Stimulated activated CD4-positive, alpha-beta T cell treated with anti-CD3 and anti-CD28 coated beads, Interleukin-4, amount 100 ng/mL, for 1 hour (primary cell): ENCODE measurements around the gene ATP6V1A.

ENCODE experiments used
- DNase-seq: peaks from one replicate; pipeline ENCODE4 v3.0.0-alpha.2; 2020

ATP6V1A gene

GRCh38 chr3:113746548-113747282 is at the start of gene ATP6V1A:
ATP6V1A (plus strand) TSS chr3:113747035; CDS start chr3:113778754, 31,719 bp downstream.
- DNase-seq: peak; percentile 76

- DNase-seq: no peak
These were observed 49.2 kb upstream of the ATP6V1A start for GRCh38 chr3:113697500-113698090.

DNA sequence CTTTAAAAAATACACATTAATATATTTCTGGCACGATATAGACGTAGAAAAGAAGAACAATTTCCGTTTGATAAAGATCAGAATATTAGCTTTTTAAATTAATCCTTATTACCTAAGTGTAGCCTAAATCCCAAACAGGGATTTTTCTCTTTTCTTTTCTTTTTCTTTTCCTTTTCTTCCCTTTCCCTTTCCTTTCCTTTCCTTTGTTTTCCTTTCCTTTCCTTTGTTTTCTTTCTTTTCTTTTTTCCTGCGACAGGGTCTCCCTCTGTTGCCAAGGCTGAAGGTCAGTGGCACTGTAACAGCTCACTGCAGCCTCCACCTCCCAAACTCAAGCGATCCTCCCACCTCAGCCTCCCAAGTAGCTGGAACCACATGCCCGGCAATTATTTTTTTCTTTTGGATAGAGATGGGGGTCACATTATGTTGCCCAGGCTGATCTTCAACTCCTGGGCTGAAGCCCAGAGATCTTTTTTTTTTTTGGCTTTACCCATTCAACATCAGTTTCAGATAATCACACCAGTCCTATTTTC is 48.6 kb upstream of the ATP6V1A start:
- no peak for DNase-seq

DNA sequence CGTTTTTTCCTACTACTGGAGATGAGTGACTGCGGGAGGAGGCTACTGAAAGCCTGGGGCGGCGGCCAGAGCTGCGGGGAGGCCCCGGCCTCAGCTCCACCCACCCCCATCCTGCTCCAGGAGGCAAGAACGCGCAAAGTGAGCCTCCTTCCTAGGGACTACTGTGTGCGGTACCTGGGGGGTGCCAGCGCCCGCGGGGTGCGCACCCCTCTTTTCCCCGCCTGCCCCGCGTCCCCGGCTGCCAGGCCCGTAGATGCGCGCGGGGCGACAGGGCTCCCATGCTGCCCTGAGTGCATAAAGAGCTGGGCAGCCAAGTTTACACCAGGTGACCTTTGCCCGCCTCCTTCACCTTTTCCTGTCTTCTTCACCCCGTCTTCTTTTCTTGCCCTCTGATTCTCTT is 47.9 kb upstream of the ATP6V1A start:
- no peak for DNase-seq

- DNase-seq: no peak
These were observed 39.0 kb upstream of the ATP6V1A start for GRCh38 chr3:113707835-113708234.

DNA sequence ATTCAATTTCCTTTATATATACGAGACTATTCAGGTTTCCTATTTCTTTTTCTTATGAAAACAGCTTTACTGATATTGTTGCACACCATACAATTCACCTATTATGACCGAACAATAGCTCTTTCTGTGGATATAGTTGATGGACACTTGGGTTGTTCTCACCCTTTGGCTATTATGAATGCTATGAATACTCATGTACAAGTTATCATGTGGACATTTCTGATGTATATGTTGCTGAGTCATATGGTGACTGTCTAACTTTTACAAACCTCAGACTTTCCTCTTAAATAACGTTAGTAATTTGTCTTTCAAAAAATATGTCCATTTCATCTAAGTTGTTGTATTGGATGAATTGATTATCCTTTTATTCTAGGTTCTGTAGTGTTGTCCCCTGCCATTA is 34.7 kb upstream of the ATP6V1A start:
- no peak for DNase-seq

- no peak for DNase-seq
These were observed 32.1 kb upstream of the ATP6V1A start for GRCh38 chr3:113714702-113715101.

- no peak for DNase-seq
These were observed 29.5 kb upstream of the ATP6V1A start for GRCh38 chr3:113717308-113717707.

- no peak for DNase-seq
These were observed 29.0 kb upstream of the ATP6V1A start for GRCh38 chr3:113717818-113718217.

GRCh38 chr3:113719294-113719693 is 27.5 kb upstream of the ATP6V1A start:
- no peak for DNase-seq

- no peak for DNase-seq
These were observed 27.1 kb upstream of the ATP6V1A start for GRCh38 chr3:113719758-113720157.

DNA sequence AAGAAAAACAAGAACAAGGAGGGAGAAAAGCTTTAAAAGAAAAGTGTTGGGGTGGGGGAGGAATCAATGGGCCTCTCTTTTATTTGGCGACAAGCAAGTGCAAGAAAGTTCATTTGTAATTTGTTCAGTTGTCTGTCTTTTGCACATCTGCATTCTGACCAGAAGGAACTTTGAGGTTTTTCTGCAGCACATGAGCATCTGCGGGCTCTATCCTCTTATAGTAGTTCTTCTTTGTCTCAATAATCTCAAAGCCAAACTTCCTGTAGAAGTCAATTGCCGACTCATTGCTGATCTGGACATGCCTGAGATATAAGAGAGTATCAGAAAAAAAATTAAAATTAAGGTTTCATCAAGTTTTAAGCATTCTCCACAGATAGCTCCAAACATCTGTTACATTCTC is 25.2 kb upstream of the ATP6V1A start:
- no peak for DNase-seq

- no peak for DNase-seq
These were observed 18.2 kb upstream of the ATP6V1A start for GRCh38 chr3:113728661-113729060.

DNA sequence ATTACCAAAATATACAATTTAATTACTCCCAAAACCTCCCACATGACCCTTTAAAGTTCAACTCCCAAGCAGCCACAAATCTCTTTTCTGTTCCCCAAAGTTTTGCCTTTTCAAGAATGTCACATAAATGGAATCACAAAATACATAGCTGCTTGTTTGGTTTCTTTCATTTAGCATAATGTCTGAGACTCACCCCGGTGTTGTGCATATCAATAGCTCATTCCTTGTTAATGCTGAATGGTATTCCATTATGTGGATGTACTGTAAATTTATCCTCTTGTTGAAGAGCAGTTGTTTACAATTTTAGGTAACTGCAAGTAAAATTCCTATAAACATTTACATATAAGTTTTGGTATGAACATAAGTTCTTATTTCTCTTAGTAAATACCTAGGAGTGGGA is 16.3 kb upstream of the ATP6V1A start:
- DNase-seq: no peak

- no peak for DNase-seq
These were observed 15.1 kb upstream of the ATP6V1A start for GRCh38 chr3:113731694-113732093.

DNA sequence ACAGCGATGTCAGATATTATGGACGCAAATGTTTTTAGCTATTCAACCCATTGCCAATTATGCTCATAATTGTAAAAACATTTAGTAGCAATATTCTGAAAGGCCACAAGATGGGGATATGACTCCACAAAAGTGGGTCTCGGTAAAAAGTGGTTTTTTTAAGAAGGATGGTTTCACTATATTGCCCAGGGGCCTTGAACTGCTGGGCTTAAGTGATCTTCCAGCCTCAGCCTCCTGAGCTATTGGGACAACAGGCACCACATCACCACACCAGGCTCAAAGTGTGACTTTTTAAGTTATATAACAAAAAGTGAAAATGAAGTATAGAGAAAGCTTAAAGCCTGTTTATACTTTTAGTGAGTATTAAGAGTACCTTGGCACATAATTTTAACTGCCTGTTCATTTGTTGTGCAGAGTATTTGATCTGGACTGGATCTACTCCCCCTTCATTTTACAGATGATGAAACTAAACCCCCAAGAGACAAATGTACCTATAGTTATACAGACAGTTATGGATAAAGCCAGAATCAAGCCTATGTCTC is 10.2 kb upstream of the ATP6V1A start:
- no peak for DNase-seq

DNA sequence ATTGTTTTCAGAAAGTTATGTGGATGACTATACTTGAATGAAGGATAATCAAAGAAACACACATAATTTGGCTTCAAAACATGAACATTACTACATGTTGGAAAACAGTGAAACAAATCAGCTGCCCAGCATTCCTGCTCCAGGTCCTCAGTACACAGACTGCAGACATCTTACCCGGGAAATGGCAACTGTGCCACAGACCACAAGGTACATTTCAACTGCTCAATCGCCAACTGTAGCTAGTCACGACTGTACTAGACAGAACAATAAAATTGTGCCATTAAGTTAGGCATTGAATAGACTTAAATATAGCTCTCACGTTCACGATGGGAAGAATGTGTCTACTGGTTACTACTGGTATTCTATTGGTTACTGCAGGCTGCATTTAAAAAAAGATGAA is 5.7 kb upstream of the ATP6V1A start:
- no peak for DNase-seq

DNA sequence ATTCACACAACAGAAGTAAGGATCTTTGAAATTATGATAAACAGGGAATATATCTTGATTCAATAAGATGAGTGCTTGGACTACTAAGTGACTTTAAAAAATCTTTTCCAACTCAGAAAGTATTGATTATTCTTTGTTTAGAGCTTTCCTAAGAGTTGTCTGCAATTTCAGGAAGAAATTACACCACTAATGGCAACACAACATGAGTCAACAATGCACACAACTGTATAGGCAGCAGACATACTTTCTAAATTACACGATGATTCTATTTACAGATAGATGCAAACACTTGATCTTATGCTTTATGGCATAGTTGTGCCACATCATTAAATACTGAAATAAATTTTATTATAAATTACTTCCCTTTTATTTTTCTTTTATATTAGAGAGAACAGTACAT is 5.2 kb upstream of the ATP6V1A start:
- DNase-seq: no peak

GRCh38 chr3:113743006-113743630 is 3.7 kb upstream of the ATP6V1A start:
- DNase-seq: no peak

DNA sequence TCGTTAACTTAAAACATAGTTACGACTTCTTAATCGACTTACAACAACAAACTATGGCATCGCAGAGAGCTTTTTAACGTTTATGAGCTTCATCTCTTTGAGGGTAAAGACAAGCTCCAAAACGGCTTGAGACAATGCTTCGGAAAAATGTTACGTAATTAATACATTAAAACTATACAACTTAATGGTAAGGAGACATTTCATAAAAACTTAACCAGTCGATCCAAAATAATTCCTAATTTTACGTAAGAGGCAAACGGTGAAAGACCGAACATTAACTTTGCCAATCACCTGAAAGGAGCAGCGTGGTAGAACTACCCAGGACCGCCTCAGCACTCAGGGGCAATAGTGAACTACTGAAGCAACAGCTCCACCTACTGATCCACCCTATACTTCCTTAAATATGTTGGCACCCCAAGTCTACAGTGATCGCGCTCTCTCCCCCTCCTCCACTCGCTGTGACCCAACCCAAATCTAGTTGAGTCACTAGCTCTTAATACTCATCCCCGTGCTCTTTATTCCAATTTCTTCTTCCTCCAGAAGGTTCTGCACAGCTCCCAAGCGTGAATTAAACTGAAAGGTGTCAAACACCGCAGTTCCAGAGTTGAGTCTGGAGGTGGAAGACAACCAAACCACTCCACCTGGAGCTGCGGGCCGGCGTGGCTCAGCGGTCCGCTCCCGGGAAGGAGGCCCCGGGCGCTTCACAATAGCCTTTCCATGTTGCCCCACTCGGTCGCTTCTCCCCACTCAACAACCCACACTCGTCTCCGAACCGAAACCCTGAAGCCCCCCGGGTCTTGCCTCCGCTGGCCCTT is 1.7 kb upstream of the ATP6V1A start:
- peak; percentile 71 for DNase-seq

DNA sequence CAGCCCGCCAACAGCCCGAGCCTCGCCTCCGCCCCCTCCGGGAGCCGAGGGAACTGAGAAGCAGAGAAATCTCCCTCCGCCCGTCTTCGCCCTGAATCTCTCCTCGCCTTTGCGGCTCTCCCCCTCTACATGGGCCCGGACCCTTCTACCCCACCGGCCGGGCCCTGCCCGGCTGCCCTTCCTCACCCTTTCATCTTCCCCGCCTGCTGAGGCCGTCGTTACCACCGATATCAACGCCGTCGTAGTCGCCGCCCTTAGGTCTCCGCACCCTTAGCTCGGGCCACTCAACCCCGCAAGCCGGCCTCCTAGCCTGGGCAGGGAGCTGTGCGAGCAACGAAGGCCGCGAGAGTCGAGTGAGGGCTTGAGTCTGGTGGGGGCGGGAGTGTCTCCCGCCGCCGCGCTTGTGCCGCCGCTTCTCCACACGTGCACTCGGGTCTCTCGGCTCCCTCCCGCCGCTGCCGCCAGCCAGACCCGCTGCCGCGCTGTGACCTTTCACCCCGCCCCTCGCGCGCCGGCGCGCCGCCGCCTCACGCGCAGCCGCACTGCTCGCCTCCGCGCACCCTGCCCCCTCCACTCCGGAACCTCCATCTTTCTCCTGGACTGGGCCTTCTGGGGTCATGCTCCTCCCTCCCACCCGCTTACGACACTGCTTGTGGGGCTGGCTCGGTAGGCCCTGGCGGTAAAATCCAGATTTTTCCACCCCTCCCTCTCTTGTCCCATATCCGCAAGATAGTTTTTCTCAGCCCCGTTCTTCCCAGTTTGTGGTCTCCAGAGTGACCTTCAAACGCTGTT is 883 bp upstream of the ATP6V1A start, which contains the start of gene NAA50:
NAA50 (minus strand) TSS at position 494 of the 792 bp plus-strand sequence; CDS start at position 194, 300 bp downstream.
- DNase-seq: peak; percentile 94
